Esophagus squamous epithelium (tissue), 4 donors: ENCODE measurements around the gene ZNRF3.
A peak's percentile ranks its signal among the peaks of the same experiment; 100 is the strongest.

Source experiments
- CTCF ChIP-seq, 6 experiments: fragments of 450-650 bp in 4 of 6; fragments of 200-600 bp in 2 of 6; sonication (generic) in 2 of 6; IDR thresholded peaks; one replicate each; pipeline ENCODE4 v1.5.1; 2016 to 2019; ENCODE audit warnings: antibody characterized with exemption in 6 of 6, mild to moderate bottlenecking in 4 of 6, moderate library complexity in 4 of 6
- POLR2A ChIP-seq, 4 donors: fragments of 450-650 bp; IDR thresholded peaks; one replicate each; pipeline ENCODE4 v1.6.1; 2017; ENCODE audit warnings: antibody characterized with exemption in 4 of 4, mild to moderate bottlenecking in 4 of 4, moderate library complexity in 3 of 4

GRCh38 chr22:29071261-29072045 is 188.1 kb downstream of the ZNRF3 start:
- no peak for TF ChIP-seq CTCF (IDR thresholded peaks at IDR 0.05)
- peak in 1 of 4 donors; percentile 31 for TF ChIP-seq POLR2A (IDR thresholded peaks at IDR 0.05)
